ENCODE results near the gene IL17RC.

IL17RC gene

GRCh38 chr3:9946112-9947024, 29.5 kb downstream of the IL17RC start:
- peak; percentile 85 to 87 for DNase-seq

GRCh38 chr3:9947025-9947995, 30.4 kb downstream of the IL17RC start:
- DNase-seq, result no peak

- DNase-seq, result no peak
These were observed 31.7 kb downstream of the IL17RC start for GRCh38 chr3:9948586-9948985.

DNA sequence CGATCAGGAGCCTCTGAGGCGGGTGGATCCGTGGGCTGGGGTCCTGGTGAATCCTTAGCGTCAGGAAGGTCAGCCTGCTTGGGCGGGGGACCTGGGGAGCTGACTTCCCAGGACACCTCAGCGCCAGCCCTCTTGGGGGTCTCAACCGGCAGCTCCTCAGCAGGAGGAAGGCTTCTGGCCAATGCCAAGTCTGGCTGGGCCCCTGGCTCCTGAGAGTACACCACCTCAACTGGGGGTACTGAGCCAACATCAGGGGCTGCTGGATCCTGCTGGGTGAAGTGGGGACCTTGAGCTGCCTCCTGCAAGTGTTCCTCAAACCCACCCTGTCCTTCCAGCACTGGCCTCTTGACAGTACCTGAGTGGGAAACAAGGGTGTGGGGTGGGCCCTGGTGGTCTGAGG, 32.2 kb downstream of the IL17RC start:
- no peak for DNase-seq

DNA sequence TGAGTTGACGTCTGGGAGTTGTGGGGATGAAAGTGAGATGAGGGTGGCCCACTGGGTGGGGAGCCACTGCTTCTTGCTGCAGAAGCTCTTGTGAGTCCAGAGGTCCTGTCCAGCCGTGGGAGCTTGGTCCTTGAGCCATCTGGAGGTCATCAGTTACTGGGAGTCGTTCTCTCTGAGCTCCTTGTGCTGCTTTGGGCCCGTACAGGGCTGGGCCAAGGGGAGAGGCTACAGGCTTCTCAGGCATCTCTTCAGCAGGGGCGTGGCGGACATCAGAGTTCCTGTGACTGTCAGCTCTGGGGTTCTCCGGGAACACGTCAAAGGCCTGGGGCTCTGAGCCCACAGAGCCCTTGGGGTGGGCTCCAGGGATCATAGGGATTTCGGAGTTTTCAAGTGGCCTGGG, 32.7 kb downstream of the IL17RC start:
- DNase-seq, result no peak

GRCh38 chr3:9951126-9951525, 34.2 kb downstream of the IL17RC start:
- DNase-seq, result peak; percentile 37 to 43

DNA sequence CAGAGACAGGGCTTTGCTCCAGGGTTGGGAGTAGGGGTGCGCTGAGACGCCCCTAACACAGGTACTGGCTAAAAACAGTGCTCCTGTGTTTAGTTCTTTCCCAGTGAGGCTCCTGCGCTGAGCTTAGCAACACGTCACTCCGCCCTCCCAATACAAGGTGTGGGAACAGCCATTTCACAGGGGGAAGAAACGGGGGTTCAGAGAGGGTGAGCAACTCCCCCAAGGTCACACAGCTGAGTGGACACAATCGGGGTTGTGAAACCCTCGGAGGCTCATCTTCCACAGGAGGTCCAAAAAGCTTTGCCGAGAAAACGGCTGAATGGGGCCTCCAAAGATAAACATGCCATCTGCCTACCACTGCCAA, 34.7 kb downstream of the IL17RC start:
- DNase-seq, result no peak

DNA sequence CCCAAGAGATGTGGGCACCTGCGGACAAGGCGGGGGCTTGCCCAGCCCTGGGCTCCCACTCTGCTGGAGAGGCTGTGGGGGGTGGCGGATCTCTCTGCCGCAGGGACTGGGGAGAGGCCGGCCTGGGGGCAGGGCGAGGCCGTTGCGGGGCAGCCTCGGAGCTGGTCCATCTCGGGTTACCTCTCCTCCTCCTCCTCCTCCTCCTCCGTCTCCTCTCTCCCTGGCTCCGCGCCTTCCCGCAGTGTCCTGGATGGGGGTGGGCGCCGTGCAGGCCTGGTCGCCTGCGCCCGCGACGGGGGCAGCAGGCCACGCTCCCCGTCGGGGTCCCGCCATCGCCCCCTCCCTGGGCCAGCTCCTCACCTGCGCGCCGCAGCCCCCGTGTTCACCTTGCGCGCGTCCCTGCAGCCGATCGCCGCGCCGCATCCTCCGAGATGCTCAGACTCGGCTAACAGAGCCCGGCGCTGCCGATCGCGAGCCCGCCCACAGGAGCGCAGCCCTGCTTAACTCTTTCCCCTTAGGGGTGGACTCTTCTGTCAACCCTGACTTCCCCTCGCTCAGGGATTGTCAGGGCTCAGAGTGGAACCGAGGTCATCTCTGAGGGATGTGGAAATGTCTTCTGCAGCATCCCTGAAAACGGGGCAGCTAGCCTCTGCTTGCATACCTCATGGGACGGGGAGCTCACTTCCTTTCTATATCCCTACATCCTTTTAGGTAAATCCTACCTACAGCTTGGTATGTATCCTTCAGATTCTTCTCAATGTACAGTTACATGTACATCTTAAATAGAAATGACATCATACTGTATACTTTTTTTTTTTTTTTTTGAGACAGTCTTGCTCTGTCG, 35.3 kb downstream of the IL17RC start, which contains the start of gene PRRT3:
Gene PRRT3, minus strand, starts transcription at position 447 of the 844 bp plus-strand sequence. CDS start 2,293 bp downstream, outside the sequence.
- DNase-seq, result peak; percentile 50 to 75

- DNase-seq, result no peak
These were observed 38.2 kb downstream of the IL17RC start for GRCh38 chr3:9955067-9955502.

DNA sequence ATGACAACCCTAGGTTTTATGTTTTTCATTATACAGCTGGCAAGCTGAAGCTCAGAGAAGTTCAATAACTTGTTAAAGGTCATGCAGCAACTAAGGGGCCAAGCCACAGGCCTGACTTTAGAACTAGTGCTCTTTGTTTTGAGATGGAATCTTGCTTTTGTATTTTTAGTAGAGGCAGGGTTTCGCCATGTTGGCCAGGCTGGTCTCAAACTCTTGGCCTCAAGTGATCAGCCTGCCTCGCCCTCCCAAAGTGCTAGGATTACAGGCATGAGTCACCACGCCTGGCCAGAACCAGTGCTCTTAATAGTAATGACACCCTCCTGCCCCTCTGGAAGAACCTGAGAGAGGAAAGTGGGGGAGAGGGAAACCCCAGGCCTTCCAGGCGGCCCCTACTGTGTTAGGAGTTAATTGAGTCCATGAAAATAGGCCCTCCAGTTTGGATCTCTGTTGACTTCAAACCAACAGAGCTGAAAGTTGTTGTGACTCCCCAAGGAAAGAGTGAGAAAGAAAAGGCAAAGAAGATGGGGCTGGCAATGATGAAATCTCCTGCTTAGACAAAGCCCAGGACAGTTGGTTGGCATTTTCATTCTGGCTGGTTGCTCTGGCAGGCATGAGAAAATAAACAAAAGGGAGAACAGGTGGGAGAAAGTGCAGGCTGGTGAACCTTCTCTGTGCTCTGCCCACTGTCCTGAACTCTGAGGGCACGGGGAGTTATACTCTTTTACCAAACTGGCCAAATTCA, 38.9 kb downstream of the IL17RC start:
- no peak for DNase-seq

- DNase-seq, result peak; percentile 56 to 67
These were observed 40.3 kb downstream of the IL17RC start for GRCh38 chr3:9957214-9957613.

DNA sequence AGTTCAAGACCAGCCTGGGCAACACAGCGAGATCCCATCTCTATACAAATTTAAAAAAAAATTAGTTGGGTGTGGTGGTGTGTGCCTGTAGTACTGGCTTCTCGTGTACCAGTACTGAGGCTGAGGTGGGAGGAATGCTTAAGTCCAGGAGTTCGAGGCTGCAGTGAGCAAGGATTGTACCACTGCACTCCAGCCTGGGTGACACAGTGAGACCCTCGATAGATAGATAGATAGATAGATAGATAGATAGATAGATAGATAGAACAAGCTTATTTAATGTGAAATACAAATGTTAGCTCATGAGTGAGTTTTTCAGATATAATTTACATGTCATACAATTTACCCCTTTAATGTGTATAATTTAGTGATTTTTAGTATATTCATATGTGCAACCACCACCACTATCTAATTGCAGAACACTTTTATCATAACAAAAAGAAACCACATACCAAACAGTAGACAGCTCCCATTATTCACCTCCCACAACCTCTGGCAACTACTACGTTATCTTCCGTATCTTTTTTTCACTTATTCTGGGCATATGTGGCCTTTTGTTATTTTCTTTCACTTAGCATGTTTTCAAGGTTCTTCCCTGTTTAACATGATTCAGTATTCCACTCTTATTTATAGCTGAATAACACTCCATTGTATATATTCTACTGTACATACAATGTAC, 48.4 kb downstream of the IL17RC start:
- DNase-seq, result no peak

DNA sequence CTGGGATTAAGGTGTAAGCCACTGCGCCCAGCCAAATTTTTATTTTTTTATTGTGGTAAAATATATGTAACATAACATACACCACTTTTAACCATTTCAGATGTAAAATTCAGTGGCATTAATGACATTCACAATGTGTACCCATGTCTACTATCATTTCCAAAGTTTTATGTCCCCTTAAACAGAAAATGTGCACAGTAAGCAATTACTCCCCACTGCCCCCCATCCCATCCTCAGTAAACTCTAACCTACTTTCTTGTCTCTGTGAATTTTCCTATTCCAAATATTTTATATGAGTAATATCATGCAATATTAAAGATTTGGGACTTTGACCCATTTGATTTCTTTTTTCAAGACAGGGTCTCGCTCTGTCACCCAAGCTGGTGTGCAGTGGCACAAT, 49.9 kb downstream of the IL17RC start:
- DNase-seq, result no peak

- no peak for DNase-seq
These were observed 52.7 kb downstream of the IL17RC start for GRCh38 chr3:9969632-9970019.

DNA sequence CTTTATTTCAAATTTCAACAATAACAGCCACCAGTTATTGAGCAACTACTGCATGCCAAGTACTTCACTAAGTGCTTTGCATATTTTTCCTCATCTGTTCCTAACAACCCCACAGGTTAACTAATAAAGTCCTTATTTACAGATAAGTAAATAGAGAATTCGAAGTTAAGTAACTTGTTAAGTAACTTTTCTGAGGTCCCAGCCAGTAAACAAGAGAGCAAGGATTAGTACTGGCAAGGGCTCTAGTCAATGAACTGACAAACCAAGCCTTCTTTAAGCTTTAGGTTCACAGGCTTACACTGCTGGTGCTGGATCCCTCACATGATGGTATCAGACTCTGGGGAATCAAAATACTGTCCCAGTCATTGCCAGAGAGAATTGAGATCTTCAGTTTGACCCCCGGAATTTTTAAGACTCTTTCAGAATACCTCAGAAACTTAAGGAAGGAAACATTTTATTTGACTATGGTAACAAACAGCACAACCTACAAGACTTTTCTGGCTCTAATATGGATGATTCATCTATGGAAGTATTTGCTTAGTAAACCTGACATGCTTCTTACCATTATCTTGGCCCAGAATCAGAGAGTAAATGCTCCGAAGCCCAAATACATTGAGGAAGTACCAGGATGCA, 53.2 kb downstream of the IL17RC start:
- DNase-seq, result no peak

DNA sequence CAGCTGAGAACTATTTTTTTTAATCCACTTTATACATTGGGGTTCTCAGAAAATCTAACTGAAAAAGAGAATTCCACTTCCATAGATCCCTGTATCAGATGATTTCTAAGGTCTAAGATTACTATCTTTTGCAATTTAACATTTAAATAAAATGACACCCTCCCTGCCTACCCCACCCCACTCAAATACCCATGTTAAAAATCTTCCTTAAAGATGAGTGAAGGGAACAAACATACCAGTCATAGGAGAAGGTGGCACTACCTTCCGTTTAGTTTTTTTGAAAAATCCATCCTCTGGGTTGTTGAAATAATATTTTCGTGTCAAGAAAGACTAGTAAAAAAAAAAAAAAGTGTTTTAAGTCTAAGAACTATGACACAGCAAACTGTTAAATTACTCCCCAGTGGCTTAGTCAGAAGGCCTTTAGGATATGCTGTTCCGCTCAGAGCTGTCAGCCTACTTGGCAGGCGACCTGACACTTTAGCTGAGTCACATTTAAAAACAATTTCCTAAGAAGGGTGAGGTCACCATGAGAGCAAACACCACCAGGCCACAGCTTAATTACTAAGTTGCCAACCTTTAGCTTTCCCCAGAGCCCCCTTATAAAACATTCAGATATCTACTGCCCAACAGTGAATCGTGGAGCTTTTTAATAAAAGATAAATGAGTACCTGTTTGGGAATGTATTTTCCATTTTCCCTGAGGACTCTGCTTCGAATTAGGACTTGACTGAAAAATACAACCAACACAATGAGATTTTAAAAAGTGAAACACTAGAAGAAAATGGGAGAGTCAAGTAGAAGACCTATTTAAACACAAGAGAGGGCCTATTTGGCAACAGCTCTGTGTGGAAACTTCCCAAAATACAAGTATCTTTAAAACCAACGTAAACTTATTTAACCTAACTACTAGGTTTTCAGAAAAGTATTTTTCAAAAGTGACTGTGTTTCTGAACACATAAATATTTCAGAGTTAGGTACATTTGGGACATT, 60.1 kb downstream of the IL17RC start:
- peak; percentile 83 to 88 for DNase-seq

- DNase-seq, result no peak
These were observed 61.9 kb downstream of the IL17RC start for GRCh38 chr3:9978710-9979305.

DNA sequence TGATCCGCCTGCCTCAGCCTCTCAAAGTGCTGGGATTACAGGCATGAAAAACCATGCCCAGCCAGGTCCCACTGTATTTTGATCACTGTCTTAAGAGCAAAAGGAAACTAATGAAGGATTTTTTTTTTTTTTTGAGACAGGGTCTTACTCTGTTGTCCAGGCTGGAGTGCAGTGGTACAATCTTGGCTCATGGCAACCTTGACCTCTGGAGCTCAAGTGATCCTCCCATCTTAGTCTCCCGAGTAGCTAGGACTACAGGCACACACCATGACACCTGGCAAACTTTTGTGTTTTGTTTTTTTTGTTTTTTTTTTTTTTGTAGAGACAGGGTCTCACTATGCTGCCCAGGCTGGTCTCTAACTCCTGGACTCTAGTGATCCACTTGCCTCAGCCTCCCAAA, 63.4 kb downstream of the IL17RC start:
- no peak for DNase-seq
